ENCODE measurements around the gene WHRN.

WHRN gene

DNA sequence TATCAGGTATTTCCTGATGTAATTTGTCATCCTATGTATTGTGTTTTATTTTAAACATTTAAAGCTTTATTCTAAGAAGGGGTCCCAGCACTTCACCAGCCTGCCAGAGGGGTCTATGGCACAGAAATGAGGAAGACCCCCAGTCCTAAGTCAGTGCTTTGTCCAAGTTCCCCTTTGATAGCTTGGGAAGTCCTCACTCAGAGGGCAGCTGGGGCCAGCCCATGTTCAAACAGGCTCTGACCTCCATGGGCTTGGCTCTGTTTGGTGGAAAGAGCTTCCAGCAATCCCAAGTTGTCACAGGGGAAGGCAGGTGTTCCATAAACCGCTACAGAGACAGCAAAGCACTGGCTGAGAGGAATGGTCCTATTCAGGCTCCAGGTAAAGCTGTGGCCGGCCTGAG, 90.9 kb downstream of the WHRN start:
- DNase-seq, result no peak

DNA sequence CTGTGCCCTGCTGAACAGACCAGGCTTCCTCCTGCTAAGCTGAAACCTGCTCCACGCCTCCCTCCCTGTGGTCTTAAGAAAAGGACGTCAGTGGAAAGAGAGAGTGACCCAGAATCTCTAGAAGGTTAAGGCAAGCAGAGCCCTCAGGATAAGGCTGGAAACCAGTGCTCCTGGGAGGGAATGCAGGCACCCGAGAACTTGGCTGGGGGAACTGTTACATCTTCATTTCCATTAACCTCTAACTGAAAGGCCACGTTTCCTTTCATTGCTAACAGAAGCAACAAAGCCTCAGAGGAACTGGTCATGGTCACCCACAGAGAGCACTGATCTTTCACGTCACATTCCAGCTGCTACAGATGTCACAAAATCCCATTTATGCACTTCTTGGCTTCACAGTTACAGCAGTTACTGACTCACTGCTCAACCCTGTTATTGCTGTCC, 91.4 kb downstream of the WHRN start:
- no peak for DNase-seq

DNA sequence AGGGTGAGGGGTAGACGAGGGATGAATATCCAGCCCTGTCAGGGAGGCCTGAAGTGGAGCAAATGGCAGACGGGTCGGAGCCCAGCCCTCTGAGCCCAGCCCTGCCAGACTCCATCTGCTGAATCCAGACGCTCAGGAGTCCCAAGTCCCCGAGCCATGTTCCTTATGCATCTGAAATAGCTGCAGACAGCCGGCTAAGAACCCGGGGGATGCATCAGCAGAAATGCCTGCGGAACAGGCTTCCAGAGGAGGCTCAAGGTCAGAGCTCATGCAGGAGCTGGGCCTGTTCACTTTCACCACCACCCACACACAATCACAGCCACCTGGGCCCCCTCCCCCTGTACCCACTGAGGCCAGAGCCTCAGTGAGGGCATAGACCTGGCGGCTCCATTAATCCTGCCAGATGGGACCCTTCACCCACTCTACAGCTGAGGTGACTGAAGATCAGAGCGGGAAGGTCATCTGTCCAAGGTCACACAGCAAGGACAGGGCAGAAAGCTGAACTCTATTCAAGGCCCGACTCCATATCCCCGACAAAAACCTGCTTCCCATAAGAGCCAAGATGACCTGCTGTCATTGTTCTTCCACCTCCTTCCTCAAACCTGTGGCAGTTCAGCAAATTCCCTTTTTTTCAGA, 93.1 kb downstream of the WHRN start:
- no peak for DNase-seq

DNA sequence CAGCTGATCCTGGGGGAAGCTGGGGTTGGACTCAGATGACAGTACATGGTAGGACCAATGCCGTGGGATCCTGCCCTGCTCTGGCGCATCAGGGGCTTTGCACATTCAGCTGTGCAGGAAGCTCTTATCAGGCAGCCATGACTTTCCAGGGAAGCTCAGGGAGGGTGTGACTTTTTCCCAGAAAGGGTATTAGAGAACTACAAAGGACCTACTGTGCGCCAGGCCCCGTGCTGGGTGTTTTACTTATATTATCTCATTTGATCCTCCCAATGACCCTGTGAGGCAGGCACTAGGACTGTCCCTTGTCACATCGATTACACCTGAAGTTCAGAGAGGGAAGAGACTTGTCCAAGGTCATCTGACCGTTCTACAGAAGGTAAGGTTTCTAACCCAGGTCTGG, 93.8 kb downstream of the WHRN start:
- no peak for DNase-seq

DNA sequence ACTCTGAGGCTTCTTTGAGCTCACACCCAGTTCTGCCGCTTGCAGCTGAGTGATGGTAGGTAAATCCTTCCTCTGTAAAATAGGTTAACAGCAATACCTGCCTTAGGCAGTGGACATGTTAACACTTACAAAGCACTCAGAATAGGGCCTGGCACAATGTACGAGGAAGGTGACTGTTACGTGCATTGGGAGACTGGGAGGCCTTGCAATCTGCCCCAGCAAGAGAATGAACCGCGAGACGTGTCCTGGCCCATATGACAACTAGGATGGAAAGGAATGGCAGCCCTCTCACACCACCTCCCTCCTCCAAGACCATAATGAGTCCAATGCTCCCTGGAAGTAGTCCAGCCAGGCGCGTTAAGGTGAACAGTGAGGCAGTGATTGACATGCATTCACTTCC, 94.4 kb downstream of the WHRN start:
- DNase-seq, result no peak

DNA sequence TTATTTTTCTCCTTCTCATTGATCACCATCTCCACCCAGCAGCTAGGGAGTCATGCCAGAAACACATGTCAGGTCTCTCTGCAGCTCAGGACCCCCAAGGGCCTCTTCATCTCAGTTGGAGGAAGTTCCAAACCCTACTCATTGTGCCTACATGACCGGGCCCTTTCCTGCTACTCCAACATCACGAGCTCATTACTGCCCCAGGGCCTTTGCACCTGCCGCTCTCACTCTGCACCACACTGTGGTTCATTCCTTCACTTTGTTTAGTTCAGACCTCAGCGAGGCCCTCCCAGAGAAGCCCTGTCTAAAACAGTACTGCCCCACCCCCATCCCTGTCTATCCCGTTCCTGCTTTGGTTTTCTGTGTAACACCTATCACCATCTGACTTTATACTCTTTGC, 95.4 kb downstream of the WHRN start:
- no peak for DNase-seq

DNA sequence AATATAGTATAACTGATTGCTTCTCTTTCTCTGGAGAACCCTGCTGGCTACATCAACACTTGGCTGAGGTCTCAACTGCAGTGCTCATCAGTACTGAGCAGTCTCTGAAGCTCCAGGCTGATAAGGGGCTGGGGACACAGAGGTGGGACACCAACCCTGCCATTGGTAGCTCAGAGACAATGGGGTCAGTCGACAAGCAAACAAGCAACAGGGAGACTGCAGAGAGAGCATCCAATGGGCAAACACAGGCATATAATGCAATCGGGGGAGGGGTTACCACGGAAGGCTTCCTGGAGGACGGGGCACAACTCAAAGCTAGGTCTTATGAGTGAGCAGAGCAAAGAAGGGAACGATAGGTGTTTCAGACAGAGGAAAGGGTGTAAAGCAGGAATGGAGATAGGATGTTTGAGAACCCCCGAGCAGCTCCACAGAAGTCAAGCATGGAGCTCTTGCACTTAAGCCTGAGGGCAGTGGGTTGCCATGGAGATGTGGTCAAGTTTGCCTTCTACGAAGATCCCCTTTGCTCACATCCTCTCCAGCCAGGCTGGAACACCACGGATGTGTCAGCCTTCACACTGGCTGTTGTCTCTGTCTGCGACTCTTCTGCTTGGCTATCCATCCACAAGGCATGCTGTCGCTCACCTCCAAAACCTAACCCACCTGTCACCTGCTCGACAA, 96.0 kb downstream of the WHRN start:
- DNase-seq, result no peak

DNA sequence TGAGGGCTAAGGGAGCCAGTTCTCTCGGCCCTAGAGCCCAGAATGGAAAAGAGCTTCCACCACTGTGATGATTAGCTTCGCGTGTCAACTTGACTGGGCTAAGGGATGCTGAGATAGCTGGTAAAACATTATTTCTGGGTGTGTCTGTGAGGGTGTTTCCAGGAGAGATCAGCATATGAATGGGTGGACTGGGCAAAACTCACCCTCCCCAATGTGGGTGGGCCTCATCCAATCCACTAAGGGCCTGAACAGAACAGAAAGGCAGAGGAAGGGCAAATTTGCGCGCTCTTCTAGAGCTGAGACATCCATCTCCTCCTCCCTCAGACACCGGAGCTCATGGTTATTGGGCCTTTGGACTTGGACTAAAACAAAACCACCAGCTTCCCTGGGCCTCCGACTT, 96.6 kb downstream of the WHRN start:
- no peak for DNase-seq

DNA sequence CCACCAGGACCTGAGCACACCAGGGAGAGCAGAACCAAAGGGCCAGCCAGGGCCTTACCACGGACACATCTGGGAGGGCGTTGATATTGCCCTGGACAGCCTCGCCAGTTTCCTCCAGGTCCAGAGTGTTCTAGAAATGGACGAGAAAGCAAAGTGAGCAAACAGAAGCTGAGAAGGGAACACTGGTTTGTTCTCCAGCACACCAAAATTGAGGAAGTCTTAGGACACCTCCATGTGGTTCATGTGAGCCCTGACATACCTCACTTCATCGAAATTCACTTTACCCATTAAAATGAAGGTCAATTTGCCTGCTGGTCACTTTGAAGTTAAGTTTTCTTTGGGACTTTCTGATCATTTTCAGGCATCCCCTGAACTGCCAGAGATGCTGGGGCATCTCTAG, 97.4 kb downstream of the WHRN start:
- no peak for DNase-seq

DNA sequence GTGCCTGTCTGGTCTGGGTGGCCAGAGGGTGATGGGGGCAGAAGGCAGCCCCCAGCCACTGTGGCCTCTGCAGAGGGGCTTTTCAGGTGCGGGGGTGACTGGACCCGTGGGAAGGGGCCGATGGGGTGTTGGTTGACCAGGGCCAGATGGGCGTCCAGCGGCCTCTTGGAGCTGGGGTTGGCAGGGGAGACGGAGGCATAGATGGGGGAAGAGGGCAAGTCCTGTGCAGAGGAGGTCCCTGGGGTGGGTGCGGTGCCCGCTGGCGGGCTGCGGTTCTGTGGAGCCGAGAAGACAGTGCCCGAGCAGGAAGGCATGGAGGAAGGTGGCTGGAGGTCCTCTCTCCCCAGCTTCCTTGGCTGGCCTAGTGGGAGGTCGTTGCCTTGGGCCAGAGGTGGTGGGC, 98.8 kb downstream of the WHRN start:
- no peak for DNase-seq

DNA sequence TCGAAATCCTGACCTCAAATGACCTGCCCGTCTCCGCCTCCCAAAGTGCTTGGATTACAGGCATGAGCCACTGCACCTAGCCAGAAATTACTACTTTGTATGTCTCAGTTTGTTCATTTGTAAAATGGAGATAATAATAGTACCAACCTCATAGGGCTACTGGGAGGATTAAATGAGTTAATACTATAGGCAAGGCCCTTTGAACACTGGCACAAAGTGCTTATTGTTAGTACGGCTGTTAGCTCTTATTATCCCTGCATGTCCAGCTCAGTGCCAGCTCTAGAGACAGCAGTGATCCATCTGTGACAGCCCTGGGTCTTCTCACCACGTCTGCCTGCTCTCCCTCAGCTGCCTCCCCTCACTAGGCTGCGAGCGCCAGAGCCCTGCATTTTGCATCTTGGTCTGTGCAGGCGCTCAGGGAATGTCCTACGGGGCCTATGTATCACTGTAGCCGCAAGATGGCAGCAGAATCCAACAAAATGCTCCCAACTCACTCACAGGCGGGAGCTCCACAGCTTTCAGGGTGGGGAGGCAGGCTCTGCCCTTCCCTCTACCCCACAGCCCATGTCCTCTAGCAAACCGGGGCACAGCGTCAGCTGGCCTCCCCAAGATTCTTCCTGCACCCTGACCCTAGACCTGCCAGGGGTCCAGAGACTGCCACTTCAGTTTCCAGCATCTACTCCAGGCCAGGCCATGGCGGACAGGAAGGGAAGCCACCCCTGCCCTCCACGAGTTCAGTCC, 99.8 kb downstream of the WHRN start:
- peak; percentile 71 to 74 for DNase-seq

DNA sequence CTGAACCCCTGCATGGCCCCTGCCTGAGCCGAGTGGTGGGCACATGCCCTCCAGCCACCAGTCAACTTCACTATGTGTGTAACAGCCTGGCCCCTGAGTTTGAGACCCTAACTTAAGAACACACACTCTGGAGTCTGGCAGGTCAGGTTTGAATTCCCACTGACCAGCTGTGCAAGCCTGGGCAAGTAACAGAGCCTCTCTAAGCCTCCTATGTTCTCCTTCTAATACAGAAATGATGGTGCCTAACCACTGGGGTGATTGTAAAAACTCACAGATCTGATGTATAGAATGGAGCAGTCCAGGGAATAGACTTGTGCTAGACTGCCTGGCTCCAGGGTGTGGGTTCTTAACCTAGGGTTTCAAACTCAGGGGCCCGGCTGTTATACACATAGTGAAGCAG, 100.7 kb downstream of the WHRN start:
- no peak for DNase-seq

DNA sequence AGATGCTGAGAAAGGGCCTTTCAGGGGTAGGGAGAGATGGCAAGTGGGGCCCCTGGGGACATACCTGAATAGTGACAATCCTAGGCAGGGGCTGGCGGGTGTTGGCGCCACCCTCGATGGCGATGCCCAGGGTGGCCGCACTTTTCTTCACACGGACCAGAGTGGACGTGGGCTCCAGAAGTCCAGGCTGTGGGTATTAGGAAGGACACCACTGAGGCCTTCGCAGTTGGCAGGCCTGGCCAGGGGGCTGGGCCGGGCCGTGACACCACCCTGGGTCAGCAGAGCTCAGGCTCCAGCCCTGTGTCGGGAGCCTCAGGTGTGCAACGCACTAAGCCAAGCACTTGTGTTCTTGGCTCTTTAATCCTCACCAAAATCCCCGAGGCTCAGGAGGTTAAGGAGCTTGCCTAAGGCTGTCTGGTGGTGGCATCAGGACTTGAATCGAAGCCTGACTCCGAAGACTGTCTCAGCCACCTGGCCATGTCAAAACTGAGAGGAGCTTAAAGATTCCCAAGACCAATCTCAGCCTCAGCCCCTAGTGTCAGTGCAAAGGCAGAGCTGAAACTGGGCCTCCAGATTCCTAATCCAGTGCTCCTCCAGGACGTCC, 102.0 kb downstream of the WHRN start:
- no peak for DNase-seq

DNA sequence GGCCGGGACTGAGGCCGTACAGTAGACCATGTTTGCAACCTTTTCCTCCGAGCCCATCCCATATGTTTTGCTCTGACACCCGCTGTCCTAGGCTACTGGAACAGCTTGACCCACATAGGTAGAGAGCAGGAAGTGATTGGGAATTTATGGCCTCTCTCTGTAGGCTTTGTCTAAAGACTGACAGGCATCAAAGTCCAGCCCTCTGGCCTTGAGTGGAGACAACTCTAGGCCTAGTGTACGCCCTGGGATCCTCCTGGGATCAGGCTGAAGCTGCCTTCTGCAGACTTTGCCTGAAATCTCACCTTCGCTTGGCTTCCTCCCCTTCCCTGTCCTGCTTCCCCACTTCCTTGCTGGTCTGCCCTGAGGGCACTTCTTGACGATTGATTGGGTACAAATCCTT, 103.9 kb downstream of the WHRN start:
- DNase-seq, result no peak

DNA sequence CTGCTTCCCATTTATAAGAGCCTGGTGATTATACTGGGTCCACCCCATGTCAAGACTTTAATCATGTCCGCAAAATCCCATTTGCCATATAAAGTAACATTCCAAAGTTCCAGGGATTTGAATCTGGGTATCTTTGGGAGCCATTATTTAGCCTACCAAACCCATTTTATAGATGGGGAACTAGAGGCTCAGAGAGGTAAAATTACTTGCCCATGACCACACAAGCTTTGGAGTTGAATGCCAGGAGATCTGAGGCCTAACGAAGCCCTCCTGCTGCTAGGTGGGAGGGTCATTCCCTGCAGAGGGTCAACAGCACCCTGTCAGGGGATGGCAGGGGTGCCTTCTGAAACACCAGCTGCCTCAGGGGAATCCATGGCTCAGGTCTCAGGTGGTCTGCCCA, 104.5 kb downstream of the WHRN start:
- no peak for DNase-seq

DNA sequence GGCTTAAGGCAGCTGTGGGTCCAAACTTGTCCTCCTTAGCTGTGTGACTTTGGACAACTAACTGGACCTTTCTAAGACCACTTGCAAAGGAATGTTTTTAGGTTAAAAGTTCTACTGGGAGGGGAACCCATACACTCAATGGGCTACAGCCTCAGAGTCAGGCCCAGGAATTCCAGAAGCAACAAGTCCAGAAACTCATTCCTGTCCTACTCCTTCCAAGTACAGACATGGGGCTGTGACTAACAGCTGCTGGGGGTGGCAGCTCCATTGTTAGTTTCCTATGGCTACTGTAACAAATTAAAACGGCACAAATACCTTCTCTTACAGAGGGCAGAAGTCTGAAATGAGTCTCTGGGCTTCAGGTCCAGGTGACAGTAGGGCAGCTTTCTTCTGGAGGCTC, 105.1 kb downstream of the WHRN start:
- no peak for DNase-seq

DNA sequence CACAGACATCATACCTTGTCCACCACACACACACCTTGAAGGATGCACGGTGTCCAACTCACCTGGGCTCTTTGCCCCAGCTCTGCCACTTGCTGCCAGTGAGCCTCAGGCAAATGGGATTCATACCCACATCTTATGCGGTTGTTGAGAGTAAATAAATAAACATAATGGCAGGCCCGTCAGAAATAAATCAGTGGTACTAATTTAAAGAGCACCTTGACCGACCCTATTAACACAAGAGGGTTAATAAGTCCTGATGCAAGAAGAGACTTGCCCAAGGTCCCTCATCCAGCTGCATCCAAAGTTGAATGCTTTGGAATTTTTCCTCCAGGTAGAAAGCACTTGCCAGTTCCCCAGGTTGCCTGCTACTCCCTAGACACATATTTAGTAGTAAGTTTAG, 105.9 kb downstream of the WHRN start:
- DNase-seq, result no peak

DNA sequence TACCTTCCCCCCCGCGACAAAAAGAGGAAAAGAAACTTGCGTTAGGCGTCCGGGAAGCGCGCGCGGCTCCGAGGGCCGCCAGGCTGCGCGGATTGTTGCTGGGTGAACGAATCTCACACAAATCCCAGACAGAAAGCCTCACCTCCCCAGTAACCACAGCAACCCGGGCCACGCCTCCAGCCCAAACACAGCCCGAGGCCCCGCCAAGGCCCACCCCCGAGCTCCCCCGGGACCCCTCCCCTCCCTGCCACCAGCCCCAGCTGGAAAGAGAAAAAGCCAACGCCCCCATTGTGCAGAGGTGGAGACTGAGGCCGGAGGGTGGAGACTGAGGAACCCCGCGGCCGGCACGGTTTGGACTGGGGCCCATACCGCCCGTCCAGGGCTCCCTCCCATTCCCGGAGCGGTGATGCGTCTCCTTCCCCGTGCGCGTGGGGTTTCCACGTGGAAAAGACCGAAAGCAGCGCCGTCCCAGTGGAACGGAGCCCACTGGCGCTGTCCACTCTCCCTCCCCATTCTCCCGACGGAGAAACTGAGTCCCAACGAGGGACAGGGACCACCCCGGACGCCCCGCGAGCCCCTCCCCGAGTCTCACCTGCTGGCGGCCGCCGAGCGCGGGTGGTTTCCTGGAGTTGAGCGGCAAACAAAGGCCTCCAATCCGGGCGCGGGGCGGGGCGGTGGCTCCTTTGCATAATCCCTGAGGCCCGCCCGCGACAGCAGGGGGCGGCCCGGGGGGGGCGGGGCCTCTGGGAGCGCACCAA, 107.2 kb downstream of the WHRN start:
- peak; percentile 89 to 95 for DNase-seq

DNA sequence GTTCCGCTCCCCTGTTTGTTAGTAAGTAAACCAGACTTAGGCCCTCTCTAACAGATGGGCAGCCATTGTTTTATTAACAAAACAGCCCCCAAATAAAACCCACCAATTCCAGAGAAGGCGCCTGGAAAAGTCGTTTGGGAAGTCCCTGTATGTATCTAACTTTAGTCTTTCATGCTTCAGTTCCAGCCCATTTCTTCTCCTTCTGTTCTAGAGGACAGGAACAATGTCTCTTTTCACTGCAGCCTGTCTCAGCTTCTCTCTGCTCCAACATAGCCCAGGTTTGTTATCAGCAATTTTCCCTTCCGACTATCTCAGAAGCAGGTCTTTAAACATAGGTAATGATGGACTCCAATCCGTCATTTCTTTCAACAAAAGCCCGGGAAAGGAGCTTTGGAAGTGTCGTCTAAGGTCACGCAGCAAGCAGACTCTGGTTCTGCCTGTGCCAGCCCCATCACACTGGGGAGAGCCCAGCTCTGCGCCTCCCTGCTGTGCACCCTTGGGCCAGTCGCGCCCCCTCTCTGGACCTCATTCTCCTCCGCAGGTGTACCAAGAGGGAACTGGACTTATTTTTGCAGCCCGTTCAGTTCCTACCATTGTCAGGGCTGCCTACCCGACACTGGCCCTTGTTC, 107.9 kb downstream of the WHRN start:
- no peak for DNase-seq

DNA sequence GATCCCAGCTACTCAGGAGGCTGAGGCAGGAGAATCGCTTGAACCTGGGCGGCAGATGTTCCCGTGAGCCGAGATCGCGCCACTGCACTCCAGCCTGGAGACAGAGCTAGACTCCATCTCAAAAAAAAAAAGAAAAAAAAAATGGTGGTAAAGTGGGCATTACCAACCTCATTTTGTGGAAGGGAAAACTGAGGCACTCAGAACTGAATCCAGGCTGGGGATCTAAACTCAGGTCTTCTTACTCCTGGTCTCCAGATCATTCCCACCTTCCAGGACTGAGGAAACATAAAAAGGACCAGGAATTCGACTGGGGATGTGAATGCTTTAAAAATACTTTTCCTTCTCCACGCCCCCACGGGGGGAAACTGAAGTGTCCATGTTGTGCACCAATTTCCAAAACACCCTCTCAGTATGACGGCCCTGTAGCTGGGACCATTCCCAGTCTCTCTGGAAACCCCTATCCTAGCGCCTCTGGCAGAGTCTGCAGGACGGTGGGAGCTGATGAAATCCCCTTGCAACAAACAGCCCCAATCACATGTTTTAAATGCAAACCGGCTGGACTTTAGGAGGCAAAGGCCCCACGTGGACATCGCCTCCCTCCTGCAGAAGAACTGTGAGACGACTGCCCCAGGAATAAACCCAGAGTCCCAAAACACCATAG, 108.6 kb downstream of the WHRN start:
- DNase-seq, result no peak

DNA sequence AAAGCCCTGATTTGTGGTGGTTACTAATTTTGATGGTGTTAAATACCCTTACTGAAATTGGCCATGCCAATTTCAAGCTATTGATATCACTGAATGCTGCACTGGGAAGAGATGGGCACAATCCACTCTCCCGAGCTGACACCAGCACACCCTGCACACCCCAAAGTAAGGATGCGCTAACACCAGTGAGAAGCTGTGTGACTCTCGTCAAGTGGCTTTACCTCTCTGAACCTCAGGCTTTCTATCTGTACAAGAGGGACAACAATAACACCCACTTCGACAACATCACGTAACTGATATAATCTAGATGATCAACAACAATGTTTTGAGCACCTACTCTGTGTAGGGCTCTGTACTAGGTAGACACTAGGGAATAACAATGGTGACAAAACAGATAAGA, 109.5 kb downstream of the WHRN start:
- no peak for DNase-seq

DNA sequence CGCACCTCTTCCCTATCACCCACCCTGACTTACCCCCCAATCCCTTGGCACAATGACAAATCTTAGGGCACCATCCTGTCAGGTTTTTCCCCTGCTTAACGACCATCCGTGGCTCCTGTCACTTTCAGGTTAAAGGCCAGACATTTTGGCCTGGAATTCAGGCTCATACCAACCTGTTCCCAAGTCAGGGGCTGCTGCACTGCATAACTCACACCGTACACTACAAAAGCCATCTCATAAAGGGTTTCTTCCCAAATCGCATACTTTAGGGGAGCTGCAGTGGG, 110.0 kb downstream of the WHRN start:
- no peak for DNase-seq
